Measurements from ENCODE around the gene HSF5. TPM values are rescaled to one million over a fixed set of nuclear protein-coding genes. Genes with fewer than 3 reads are reported as not detected.
A peak's percentile ranks its signal among the peaks of the same experiment; 100 is the strongest.

HSF5 gene
- total and polyA plus RNA-seq, 2 of the 13 experiments (the other 11 are each of a cell fraction or from before 2014, with no cell fraction given): not detected

DNA sequence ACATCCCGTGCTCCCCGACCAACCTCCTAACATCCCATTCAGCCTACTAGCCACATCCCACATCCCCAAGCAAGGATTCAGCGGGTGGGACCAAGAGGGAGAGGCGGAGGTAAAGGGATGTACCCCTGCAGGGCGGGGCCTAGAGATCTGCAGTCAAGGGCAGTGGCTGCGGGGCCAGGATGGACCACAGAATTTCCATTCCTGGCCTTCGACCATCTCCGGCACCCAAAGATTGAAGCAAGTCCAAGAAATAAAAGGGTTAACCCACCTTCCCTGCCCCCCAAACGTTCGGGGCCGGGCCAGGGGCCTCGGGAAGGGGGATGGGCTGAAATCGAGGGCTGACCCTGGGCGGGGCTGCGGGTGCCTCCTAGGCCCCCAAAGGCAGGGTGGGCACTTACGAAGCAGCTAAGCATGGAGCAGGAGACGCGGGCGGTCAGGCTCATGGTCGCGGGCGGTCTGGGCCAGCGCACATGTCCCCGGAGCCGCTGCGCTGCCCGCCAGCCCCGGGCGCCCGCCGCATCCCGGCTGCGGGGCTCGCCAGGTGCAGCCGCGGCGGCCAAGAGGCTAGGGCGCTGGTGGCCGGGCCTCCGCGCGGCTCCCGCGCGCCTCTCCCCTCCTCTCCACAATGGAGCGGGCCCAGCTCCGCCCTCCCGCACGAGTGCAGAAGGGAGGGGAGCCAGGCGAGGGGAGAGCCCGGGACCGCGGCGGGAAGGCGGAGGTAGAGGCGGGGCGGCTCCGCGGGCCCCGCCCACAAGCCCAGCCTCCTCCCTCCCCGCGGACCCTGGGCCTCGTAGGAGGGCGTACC is 26.0 kb upstream of the HSF5 start, which contains the start of gene MTMR4:
Gene MTMR4 (minus strand): TSS at position 674 of the 805 bp plus-strand sequence. CDS start 231 bp downstream, at position 443.
- no peaks in the 10 kb centered on the region for H3K9me3 ChIP-seq (ENCODE audit: low read length)
- intact Hi-C loops (cut with micrococcal nuclease; ENCODE audit: unreplicated experiment) (no loop called here), in situ Hi-C loops (cut with HindIII; ENCODE audit: extremely low pct_ligation_motif_present, low pct_unique_long_range_greater_than_20kb) (no loop called here)
- CTCF ChIA-PET (ENCODE audit: low intra/inter-chr PET ratio, low total read pairs): no interaction called here
- no peaks in the 10 kb centered on the region; the same call in 1 of the 2 replicates for H4K20me1 ChIP-seq (ENCODE audit: insufficient read depth, low read length)
- peak within 1 kb of the TSS; percentile 93 for H3K4me2 ChIP-seq (ENCODE audit: low read depth, low read length)
- H3K36me3 ChIP-seq (replicated peaks in 1 of 2; ENCODE audit: control insufficient read depth in 1 of 2, insufficient read depth in 2 of 2, low read length in 2 of 2): peaks cover 12 to 41% of the 10 kb centered on the region in 2 experiments
- H3K9ac ChIP-seq (ENCODE audit: insufficient read depth, low read depth, low read length): peak within 1 kb of the TSS; percentile 90
- no TSS peak for BruUV-seq (replicated peaks)
- peak within 1 kb of the TSS; percentile 96 for H3K27ac ChIP-seq (ENCODE audit: extremely low read length, insufficient read depth, low read length)
- DNase-seq (ENCODE audit: low spot score): peak; percentile 82
- peaks cover 46% of the 10 kb centered on the region for H3K4me1 ChIP-seq (ENCODE audit: insufficient read depth, low read length)
- 8% methylated on average over 24 of the region's 64 CpGs for WGBS (ENCODE audit: low lambda C conversion rate)
- H2AFZ ChIP-seq (ENCODE audit: low read length): no peak within 1 kb of the TSS
- peaks cover 30% of the 10 kb centered on the region for H3K79me2 ChIP-seq (ENCODE audit: insufficient read depth, low read length)
- ATAC-seq: peak; percentile 35
- peak within 1 kb of the TSS; percentile 80 to 89 (median 84) for H3K4me3 ChIP-seq (replicated peaks in 1 of 3; ENCODE audit: insufficient read depth in 1 of 3, low read depth in 2 of 3, low read length in 3 of 3)
- H3K27me3 ChIP-seq (ENCODE audit: control insufficient read depth in 1 of 2, insufficient read depth in 2 of 2, low read length in 2 of 2): no peaks in the 10 kb centered on the region; a peak in 1 of 5 replicates
- POLR2A ChIA-PET: interaction anchor here (0.8 to 3.5 kb wide), 13 partner anchors 8 to 179 kb away, joined by 3 to 34 read pairs (median 3); partner anchors contain the start of genes RAD51C and RNF43
- FAIRE-seq: no peak
- TF ChIP-seq, protein P1, sequence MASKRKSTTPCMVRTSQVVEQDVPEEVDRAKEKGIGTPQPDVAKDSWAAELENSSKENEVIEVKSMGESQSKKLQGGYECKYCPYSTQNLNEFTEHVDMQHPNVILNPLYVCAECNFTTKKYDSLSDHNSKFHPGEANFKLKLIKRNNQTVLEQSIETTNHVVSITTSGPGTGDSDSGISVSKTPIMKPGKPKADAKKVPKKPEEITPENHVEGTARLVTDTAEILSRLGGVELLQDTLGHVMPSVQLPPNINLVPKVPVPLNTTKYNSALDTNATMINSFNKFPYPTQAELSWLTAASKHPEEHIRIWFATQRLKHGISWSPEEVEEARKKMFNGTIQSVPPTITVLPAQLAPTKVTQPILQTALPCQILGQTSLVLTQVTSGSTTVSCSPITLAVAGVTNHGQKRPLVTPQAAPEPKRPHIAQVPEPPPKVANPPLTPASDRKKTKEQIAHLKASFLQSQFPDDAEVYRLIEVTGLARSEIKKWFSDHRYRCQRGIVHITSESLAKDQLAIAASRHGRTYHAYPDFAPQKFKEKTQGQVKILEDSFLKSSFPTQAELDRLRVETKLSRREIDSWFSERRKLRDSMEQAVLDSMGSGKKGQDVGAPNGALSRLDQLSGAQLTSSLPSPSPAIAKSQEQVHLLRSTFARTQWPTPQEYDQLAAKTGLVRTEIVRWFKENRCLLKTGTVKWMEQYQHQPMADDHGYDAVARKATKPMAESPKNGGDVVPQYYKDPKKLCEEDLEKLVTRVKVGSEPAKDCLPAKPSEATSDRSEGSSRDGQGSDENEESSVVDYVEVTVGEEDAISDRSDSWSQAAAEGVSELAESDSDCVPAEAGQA (IDR thresholded peaks at IDR 0.05; ENCODE audit: low read depth): 0 out of 2 replicates have a peak, but pooled peaks have one; percentile 34
- TF ChIP-seq, protein P1 (CRISPR knock-in tag; IDR thresholded peaks at IDR 0.05; ENCODE audit: borderline replicate concordance): no peak
- TF ChIP-seq, protein P2, sequence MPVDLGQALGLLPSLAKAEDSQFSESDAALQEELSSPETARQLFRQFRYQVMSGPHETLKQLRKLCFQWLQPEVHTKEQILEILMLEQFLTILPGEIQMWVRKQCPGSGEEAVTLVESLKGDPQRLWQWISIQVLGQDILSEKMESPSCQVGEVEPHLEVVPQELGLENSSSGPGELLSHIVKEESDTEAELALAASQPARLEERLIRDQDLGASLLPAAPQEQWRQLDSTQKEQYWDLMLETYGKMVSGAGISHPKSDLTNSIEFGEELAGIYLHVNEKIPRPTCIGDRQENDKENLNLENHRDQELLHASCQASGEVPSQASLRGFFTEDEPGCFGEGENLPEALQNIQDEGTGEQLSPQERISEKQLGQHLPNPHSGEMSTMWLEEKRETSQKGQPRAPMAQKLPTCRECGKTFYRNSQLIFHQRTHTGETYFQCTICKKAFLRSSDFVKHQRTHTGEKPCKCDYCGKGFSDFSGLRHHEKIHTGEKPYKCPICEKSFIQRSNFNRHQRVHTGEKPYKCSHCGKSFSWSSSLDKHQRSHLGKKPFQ (CRISPR knock-in tag; IDR thresholded peaks at IDR 0.05; ENCODE audit: insufficient replicate concordance): no peak
- TF ChIP-seq ZNF20 (CRISPR knock-in tag; IDR thresholded peaks at IDR 0.05) (no peak), ATF7 (IDR thresholded peaks at IDR 0.05) (no peak), ATF7 (CRISPR knock-in tag; IDR thresholded peaks at IDR 0.05) (no peak), SOX13 (IDR thresholded peaks at IDR 0.05) (no peak), SOX13 (CRISPR knock-in tag; conservative IDR thresholded peaks at IDR 0.05 in 1 of 2, IDR thresholded peaks at IDR 0.05 in 1 of 2) (peak in 1 of 2 experiments; percentile 53; a peak in 1 of 4 replicates), POLR2A (IDR thresholded peaks at IDR 0.05; ENCODE audit: insufficient read depth in 1 of 2, low read depth in 2 of 2, low read length in 2 of 2) (peak; percentile 54 to 59; a peak in 2 of 4 replicates)
- TF ChIP-seq, protein P3, sequence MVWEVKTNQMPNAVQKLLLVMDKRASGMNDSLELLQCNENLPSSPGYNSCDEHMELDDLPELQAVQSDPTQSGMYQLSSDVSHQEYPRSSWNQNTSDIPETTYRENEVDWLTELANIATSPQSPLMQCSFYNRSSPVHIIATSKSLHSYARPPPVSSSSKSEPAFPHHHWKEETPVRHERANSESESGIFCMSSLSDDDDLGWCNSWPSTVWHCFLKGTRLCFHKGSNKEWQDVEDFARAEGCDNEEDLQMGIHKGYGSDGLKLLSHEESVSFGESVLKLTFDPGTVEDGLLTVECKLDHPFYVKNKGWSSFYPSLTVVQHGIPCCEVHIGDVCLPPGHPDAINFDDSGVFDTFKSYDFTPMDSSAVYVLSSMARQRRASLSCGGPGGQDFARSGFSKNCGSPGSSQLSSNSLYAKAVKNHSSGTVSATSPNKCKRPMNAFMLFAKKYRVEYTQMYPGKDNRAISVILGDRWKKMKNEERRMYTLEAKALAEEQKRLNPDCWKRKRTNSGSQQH (CRISPR knock-in tag; IDR thresholded peaks at IDR 0.05; ENCODE audit: low read depth): no peak; the same call in 1 of the 2 replicates

Data from HepG2 (cell line).